GM18868 (cell line): ENCODE results near the gene LDLRAD3.
A peak's percentile ranks its signal among the peaks of the same experiment; 100 is the strongest.

Experiments
- ATAC-seq: cut with Tn5 transposase; IDR thresholded peaks from one replicate; pipeline ENCODE4 v1.9.1; 2021; ENCODE audit warnings: mild to moderate bottlenecking, moderate library complexity; ENCODE audit not compliant: unreplicated experiment

LDLRAD3 gene

DNA sequence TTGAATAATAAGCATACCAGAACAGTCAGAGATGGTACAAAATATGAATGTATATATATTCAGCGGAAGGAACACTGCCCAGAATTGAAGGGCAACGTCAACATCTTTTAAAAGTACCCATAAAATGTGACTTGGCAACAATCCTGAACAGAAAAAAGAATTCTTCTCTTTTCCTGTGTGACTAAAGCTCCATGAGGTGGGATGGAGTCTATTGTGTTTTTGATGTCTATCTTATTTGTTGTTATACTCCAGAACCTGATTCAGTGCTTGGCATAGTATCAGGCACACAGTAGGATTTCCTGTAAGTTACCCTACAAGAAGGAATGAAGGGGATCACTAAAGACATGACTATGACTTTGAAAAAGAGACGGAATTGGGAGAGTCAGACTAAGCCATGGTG is 10.3 kb downstream of the LDLRAD3 start:
- ATAC-seq: no peak

- no peak for ATAC-seq
These were observed 11.8 kb downstream of the LDLRAD3 start for GRCh38 chr11:35955636-35956035.

GRCh38 chr11:35962369-35963138 is 18.7 kb downstream of the LDLRAD3 start:
- ATAC-seq: peak; percentile 65

DNA sequence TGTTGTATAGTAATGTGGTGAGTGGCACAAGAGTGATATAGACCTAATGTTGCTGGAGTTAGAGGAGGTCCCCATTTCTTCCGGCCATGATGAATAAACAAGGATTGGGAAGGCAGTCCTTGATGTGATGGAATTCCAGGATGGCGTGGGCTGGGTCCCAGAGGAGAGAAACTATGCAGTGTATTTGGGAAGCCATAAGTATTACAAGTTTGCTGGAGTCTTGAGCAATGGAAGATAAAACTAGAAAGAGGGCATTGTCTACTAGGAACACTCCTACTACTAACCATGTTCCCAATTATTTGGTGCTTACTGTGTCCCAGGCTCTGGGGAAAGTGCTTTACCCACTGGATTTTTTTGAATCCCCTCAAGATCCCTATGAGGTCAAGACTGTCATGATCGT is 20.0 kb downstream of the LDLRAD3 start:
- ATAC-seq: no peak

DNA sequence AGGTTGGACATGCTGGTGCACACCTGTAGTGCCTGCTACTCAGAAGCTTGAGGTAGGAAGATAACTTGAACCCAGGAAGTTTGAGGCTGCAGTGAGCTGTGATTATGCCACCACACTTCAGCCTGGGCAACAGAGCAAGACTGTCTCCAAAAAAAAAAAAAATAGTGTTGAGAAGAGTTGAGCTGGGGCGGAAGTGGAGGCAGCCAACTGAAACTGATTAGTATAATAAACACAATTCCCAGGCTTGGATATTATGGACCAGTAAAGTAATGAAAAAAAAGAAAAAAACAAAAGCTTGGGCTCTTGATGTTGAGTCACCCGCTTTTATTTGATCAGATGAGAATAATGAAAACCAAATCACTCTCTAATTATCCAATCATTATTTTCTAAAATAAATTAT is 21.0 kb downstream of the LDLRAD3 start:
- no peak for ATAC-seq

- ATAC-seq: no peak
These were observed 23.2 kb downstream of the LDLRAD3 start for GRCh38 chr11:35967042-35967441.

DNA sequence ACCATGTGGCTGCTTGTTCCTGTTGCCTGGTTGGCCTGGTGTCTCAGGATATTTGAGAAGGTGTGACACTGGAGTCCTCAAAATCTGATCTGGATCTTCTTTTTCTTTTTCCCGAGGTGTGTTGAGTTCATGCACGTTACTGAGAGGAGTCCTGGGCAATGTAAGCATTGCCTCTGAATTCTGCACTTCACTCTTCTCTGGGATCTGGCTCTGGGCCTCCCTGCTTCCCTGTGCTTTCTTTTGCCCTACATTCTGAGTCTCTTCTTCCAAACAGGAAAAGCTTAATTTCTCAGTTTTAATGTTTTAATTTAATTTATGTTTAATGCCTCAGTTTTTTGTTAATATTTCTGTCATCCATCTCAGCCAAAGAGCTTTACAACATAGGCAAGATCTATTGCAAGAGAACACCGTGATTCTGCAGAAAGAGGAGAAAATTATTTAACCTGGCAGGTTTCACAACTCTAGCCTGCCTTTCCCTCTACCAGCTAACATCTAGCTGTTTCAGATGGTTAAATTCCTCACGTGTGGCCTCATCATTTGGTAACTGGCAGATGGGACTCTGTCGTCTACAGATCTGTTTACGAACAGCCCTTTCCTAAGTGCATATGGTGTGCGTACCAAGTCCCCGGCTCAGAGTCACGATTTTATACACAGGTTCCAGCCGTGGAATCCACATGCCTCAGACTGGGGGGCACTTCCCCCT is 24.7 kb downstream of the LDLRAD3 start:
- no peak for ATAC-seq

- peak; percentile 72 for ATAC-seq
These were observed 25.5 kb downstream of the LDLRAD3 start for GRCh38 chr11:35969089-35970042.

DNA sequence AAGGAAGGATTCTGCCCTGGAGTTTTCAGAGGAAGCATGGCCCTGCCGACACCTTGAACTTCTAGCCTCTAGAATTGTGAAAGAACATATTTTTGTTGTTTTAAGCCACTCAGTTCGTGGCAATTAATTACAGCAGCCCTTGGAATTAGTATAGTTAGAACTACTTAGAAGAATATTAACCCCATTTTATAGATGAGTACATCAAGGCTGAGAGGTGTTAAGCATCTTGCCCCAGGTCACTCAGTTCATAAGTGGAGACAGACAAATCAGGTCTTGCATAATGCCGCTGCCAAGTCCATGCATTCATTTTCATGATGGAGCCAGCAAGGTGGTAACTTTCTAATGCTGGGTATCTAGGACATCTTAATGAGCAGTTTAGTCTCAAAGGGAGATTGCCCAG is 26.6 kb downstream of the LDLRAD3 start:
- no peak for ATAC-seq

DNA sequence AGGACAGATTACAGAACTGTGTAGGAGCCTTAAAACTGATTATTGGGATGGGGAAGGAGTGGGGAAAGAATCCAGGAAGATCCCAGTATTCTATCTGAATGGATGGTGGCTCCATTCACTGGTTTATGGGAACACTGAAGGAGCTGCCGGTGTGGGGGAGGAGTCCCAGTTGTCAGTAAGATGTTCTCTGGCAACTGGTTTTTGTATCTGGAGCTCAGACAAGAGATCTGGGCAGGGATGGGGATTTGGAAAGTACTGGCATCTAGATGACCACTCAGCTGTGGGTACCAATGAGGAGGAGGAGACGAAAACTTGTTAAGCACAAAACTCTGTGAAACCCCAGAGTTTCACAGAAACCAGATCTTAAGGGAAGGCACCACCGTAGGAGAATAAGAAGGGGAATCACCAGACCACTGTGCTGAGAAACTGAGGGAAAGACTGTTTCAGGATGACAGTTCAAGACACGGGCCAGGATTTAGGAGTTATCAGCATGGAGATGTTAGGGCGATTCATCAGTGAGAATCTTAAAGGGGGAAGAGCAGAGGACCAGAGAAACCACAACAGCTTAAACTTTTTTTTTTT is 28.1 kb downstream of the LDLRAD3 start:
- ATAC-seq: peak; percentile 45

GRCh38 chr11:35974882-35975589 is 31.2 kb downstream of the LDLRAD3 start:
- no peak for ATAC-seq

GRCh38 chr11:35976434-35976833 is 32.6 kb downstream of the LDLRAD3 start:
- ATAC-seq: no peak

GRCh38 chr11:35978183-35978582 is 34.3 kb downstream of the LDLRAD3 start:
- no peak for ATAC-seq

- no peak for ATAC-seq
These were observed 35.0 kb downstream of the LDLRAD3 start for GRCh38 chr11:35978891-35979290.

DNA sequence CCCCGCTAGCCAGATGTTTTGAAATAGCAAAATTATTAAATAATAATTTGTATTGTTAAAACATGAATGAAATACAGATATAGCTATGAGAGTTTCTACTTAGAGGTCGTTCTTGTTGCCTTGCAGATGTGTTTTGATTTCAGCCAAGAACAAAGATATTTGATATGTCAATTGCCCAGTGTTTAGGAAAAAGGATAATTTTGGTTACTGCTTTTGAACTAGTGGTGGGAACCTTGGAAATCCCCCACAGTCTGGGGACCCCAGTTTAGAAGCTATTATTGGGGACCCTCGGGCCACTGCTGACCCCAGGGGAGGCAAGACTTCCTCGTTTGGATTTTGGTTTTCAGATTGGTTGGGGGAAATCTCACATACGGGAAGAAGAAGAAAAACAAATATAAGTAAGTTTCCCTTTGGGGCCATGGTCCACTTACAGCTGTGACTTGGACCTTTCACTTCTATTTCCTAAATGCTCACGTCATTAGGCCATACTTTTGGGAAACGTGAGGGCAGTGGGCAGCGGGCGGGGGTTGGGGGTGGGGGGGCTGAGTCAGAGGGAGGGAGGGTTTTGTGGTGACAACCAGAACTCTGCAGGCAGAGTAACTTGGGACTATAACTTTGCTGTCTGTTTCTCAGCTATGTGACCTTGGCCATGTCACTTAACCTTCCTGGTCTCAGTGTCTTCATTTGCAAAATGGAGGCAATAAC is 37.0 kb downstream of the LDLRAD3 start:
- ATAC-seq: peak; percentile 60

DNA sequence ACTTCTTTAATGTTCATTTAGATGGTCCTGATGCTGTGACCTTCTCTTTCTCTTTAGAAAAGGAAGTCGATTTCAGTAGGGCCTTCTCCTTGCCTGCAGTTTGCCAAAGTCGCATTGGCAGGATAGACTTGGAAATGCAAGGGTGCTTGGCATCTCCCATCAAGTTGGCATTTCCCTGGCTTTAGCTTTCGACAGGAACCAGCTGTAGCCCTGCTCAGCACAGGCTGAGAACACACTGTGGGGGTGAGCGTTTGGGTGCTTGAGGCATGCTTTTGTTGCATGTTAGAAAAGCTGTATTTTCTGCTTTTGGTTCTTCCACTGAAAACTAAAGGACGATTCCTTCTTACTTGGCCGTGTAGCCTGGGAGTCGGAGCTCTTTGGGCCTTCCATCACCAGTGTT is 37.7 kb downstream of the LDLRAD3 start:
- ATAC-seq: no peak

GRCh38 chr11:35982061-35982460 is 38.2 kb downstream of the LDLRAD3 start:
- ATAC-seq: no peak

GRCh38 chr11:35983981-35984380 is 40.1 kb downstream of the LDLRAD3 start:
- ATAC-seq: no peak

DNA sequence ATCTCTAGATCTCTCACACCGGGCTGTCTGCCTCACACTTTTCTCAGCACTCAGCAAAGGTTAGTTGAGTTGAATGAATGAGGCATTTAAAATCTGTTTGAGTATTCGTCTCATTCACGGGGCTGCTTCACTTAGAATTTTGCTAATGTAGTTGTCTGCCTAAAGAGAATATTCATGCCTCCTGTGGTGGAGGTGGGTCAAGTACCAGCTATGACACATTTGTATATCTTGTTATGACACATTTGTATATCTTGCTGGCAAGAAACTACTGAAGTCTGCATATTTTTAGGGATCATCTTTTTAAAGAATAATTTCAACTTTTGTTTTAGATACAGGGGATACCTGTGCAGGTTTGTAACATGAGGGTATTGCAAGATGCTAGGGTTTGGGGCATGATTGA is 43.1 kb downstream of the LDLRAD3 start:
- ATAC-seq: no peak

DNA sequence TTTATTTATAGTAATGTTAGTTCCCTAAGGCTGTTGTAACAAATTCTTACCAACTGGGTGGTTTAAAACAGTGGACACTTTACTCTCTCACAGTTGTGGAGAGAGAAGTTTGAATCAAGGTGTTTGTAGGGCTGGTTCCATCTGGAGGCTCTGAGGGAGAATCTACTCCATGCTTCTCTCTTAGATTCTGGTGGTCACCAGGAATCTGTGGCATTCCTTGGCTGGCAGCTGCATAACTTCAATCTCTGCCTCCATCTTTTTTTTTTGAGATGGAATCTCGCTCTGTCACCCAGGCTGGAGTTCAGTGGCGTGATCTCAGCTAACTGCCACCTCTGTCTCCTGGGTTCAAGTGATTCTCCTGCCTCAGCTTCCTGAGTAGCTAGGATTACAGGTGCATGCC is 46.3 kb downstream of the LDLRAD3 start:
- no peak for ATAC-seq
